NCI-H2081 (cell line): Measurements from ENCODE around the gene MYOZ1.
"Not testable (repeated sequence)": the region's sequence is repeated elsewhere in the genome, so short reads cannot be mapped to it uniquely, and the experiment has no call there.

Source experiments
- DNase-seq, 2 experiments: peaks; one replicate each; lab custom pipeline; 2025; lab: John Stamatoyannopoulos, UW

The MYOZ1 gene, protein sequence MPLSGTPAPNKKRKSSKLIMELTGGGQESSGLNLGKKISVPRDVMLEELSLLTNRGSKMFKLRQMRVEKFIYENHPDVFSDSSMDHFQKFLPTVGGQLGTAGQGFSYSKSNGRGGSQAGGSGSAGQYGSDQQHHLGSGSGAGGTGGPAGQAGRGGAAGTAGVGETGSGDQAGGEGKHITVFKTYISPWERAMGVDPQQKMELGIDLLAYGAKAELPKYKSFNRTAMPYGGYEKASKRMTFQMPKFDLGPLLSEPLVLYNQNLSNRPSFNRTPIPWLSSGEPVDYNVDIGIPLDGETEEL

DNA sequence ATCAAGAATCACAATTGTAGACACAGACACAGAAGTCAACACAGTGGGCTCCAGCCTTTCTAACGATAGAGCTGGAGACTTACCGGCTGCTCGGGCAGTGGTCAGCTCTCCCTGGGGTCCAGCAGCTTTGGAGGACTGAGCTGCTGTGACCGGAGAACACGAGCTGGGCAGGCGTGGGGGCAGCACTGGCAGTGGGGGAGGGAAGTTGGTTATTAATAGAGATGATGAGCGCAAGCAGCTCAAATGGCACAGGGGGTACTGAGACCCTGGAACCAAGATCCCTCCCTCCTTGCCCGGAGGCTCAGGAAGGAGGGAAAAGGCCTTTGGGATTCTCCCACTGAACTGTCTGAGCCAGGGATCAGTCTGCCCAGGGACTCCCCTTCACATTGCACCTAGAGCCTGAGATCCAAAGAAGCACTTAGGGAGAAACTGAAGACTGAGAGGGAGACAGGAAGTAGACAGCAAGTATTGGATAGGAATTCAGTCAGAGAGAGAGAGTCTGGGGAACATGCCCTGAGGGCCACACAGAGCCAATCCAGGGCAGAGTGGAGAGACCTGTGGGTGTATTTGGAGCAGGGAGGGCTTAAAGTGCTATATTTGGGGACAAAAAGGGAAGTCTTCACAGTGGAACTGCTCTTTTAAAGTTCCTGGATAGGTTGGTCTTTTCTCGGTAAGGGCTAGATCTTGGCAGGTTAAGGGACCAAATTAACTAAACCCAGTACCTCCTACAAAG, at the start of gene MYOZ1:
Gene MYOZ1, minus strand, starts transcription at position 147 of the 733 bp plus-strand sequence. CDS start 1,457 bp downstream, outside the sequence.
- DNase-seq, result no peak

DNA sequence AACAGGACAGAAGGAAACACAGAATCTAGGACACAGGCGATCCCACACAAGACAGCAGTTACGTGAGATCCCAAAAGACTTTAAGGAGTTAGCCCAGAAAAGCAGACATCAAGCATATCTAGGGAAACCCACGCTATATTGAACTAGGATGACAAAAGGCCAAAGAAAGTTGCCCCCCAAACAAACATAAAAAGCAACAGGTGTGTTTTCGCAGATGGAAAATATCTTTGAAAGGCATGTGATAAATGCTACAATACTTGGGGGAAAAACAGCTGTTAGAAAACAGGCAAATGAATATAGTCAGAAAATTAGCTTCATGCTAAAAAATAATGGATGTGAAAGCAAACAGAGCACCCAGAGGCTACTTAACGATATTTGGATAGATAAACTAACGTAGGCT, 49.5 kb upstream of the MYOZ1 start:
- not testable (repeated sequence) for DNase-seq

DNA sequence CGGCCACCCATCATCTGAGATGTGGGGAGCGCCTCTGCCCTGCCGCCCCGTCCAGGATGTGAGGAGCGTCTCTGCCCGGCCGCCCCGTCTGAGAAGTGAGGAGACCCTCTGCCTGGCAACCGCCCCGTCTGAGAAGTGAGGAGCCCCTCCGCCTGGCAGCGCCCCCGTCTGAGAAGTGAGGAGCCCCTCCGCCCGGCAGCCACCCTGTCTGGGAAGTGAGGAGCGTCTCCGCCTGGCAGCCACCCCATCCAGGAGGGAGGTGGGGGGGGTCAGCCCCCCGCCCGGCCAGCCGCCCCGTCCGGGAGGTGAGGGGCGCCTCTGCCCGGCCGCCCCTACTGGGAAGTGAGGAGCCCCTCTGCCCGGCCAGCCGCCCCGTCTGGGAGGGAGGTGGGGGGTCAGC, 48.3 kb upstream of the MYOZ1 start:
- not testable (repeated sequence) for DNase-seq

DNA sequence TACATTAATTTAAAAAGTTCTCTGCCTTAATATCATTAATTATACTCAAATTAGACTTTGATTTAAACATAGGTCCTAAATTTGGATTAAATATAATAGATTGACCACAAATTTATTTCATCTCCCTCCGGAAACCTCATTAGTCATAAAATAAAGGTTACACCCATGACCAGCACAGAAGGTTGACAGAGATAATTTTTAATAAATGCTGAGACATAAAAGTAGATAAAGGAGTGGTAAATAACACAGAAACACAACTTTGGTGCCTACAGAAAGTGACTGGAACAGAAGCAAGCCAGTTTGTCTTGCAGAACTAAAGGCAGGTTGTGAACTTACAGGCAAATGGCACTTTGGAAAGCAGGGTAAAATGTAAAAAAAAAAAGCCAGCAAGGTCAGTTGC, 46.4 kb upstream of the MYOZ1 start:
- not testable (repeated sequence) for DNase-seq

DNA sequence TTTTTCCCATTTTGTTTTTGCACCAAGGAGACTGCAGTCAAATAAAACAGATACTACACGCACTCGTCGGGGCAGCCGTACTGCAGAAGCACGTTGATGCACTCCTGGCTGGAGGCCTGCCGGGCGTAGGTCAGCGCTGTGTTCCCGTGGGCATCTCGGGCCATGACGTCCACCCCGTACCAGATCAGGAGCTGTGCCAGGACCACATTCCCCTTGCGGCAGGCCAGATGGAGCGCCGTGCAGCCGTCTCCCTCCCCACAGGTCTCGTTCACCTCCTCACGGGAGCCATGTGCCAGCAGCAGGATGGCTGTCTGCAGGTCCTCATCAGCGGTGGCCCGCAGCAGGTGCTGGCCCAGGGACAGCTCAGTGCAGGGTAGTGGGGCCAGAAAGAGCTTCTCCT, 33.3 kb upstream of the MYOZ1 start:
- DNase-seq, result not testable (repeated sequence)

DNA sequence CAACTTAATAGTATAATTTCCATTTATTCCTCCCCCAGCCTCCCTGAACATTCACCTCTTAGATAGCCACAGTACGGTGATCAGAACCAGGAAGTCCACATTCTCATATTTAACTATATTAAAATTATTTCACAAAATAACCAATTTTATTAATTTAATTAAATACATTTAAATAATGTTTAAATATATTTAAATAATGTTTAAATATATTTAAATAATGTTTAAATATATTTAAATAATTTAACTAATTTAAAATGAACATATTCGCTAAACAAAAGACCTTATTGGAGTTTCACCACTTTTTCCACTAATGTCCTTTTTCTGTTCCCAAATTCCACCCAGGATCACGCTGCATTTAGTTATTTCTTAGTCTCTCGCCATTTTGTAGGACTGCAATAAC, 27.1 kb upstream of the MYOZ1 start:
- DNase-seq, result not testable (repeated sequence)

DNA sequence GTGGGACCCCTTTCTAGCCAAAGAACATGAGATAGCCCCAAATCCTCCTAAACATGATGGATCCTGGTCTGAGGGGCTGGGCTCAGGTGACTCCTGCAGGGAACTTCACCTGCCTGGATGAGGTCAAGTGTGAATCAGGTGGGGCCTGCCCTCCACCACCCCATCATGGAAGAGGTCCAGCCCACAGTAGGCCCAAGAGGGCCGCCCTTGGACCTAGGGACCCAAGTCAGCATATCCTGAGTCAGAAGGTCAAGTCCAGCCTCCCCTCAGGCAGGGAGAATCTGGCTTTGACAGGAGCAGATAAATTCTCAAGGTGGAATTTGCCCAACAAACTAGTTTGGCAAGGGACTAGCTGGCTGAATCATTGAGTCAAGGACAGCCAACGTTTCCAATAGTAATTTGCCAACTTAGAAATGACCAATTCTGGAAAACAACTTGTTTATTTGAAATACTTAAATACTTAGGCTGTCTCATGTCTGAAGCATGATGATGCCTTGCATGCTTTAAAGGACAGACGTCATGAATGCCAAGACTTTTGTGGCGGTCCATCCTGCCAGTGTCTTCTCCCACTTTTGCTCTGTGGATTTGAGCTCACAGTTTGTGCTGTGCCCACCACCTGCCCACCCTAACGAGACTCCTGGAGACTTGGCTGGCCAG, 25.0 kb upstream of the MYOZ1 start:
- not testable (repeated sequence) for DNase-seq

DNA sequence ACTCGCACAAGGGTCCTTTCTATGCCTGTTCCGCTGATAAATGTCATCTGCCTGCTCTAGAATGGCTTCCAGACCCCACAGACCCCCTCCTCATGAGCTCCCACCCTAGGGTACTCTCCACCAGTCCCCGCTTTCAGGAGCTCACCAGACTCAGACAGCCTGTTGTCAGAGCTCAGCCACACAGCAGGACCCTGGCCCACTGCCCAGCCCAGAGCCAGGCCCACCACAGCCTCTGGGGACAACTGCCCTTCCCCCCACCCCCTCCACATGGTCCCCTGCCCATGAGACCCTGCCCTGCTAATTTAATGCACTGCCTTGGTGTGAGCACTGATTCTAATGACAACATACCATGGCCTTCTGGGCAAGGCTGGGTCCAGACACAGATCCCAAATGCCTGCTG, 24.3 kb upstream of the MYOZ1 start:
- DNase-seq, result not testable (repeated sequence)

DNA sequence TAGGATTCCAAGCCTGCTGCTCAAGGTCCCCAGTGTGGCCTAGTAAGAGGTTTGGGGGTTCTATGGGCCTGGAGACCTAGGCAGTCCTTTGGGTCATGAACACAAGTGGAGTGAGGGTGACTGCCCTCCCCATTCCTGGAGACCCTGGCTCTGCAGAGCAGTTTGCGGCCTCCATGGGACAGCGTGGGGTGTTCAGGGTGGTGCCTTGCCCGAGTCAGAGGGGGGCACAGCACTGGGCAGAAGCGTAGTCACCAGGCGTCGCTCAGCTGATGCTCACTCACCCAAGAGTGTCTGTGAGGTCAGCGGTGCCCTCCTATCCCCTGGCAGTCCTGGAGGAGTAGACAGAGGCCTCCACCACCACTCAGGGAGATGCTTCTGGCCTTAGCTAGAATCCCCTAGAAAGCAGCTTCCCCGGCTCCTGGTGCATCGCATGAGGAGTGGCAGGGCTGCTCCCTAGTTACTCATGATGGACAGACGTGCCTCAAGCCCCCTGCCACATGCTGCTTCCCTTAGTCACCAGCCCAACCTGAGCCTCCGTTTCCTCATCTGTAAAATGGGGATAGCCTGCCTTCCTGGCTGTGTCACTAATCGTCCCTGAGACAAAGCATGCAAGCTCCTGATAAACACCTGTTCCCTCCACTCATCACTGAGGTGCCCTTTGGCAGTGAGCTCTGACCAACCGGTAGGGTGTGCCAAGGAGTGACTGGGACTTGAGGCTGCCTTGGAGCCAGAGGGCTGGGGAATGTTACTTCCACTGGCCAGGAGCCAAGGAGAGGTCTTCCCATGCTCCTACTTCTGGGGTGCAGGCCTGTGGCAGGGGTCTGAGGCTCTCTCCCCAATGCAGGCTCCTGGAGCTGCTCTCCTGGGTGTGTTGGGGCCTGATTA, 23.1 kb upstream of the MYOZ1 start:
- not testable (repeated sequence) for DNase-seq

DNA sequence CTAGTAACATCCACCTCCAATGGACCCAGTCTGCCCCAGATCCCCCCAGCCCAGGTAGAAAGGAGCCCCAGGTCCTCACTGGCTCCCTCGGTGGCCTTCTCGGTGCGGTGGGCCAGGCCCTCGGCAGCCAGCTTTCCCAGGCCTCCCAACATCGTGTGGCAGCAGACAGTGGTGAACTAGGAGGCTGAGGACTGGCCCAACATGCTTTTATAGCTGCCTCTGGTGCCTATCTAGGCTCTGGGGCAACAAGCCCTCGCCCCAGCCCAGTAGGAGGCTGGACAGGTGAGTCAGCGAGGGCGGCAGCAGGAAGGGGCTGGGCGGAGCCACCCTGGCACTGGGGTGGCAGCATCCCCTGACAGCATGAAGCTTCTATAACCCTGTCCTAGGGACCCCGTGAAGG, 22.3 kb upstream of the MYOZ1 start:
- not testable (repeated sequence) for DNase-seq

DNA sequence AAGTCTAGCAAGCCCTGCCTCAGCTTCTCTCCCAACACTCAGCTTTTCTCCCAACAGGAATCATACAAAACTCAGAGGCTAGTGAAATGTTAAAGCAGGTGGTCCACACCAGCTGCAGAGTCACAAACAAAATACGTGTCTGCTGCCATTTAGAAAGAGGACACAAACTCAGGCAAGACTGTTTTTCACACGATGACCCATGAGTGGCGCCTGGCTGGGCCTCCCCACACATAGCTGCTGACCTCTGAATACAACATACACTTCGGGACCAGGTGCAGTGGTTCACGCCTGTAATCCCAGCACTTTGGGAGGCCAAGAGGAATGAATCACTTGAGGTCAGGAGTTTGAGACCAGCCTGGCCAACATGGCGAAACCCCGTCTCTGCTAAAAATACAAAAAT, 21.4 kb upstream of the MYOZ1 start:
- not testable (repeated sequence) for DNase-seq

DNA sequence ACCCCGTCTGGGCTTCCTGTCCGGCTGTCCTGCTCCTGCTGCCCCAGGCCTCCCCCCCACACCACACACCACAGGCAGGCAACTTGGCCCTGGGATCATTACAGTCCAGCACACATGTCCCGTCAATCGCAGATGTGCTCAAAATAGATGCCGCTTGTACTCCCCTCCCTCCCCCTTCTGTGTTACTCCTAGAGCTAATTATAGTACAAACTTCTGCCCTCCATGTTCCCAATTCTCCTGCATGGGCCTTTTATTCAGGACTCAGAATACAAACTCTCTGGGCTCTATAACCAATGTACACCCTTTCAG, 14.7 kb upstream of the MYOZ1 start, which contains the start of gene SYNPO2L:
Gene SYNPO2L, minus strand, starts transcription at position 40 of the 309 bp plus-strand sequence. CDS start 107 bp downstream, outside the sequence.
- no peak for DNase-seq

DNA sequence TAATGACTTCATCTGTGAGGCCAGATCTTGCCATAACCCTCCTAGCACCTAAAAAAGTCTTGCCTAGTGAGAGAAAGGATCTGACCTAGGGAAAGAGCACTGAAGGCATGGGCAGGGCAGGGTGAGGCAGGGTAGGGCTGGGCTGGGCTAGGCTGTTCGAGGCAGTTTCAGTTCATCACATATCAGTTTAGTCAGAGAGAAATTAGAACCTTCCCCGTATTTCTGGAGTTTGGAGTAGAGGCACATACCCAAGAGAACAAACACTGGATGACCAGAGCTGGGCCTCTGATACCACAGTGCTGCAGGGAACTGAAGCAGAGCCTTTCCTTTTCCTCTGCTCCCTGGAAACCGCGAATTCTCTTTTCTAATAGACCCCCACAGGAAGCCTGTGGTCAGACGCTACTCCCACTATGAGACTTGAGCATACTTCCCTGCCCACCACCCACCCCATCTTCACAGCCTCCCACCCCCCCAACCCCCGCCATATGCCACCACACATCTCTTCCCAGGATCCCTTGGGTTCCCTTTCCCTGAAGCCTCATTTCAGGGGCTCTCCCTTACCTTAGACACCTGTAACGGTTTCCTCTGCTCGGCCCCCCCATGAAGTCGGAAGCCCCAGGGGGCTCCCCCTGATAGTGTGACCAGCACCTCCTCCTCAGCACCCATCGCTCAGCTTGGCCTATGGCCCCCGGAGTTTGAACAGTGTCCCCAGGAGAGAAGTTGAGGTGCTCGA, 14.1 kb upstream of the MYOZ1 start:
- DNase-seq, result no peak

DNA sequence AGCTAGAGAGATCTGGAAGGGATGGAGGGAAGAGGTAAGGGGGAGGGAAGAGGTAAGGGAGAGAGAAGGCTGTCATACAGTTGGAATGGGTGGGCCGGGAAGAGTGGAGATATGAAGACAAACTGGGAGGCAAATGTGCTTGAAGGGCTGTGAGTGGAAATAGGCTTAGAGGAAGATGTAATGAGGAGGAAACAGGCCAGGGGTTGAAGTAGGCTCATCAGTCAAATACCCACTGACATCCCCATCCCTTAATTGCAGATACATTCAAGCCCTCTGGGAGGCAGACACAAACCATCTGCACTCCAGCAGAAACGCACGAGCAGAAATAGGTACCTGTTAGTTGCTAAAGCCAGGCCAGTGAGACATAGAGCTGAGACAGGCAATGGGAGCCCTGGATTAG, 12.4 kb upstream of the MYOZ1 start:
- no peak for DNase-seq

DNA sequence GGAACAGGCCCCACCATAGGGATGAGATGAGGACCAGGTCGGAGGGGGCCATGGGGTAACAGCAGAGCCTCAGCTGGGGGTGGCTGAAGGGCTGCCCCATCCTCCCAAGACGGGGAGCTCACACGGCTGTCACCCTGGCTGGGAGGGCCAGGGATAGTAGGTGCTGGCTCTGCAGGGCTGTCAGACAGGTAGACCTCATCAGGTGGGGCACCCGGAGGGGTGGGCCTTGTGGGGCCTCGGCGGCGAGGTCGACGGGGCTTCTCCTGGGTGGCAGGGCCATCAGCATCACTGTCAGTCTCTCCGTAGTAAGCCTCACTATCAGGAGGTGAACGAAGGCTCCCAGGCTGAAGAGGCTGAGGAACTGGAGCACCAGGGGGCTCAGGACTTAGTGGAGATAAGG, 11.9 kb upstream of the MYOZ1 start:
- no peak for DNase-seq

DNA sequence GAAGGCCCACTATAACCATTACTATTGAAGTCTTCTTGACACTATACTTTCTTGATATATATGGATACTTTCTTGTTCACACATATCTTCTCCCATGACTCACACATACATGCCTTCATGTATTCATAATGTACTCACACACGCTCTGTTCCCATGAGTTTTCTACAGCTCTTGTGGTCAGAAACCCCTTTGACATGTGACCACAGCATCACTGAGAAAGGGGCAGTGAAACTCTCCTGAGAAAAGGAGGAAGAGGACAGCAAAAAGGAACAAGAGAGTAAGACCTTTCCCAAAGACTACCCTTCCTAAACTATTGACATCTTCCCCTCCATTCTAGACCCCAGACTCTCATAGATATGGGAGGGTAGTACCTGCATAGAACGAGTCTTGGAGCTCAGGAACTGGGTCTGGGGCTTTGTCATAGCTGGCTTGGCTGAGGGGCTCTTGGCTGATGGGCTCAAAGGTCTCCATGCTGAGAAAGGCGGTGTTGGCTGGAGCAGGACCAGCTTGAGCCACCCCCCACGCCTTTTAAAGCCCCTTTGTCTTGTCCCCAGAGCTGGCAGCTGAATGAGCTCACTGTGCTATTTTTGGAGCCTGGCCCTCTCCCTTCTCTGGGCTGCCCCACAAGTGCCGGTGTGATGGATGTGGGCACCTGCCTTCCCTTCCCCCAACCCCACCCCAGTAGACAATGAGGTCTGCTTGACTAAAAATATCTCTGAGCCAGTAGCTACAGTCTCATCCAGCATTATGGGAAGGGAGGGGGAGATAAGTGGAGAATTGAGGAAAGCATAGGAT, 9.5 kb upstream of the MYOZ1 start:
- no peak for DNase-seq

DNA sequence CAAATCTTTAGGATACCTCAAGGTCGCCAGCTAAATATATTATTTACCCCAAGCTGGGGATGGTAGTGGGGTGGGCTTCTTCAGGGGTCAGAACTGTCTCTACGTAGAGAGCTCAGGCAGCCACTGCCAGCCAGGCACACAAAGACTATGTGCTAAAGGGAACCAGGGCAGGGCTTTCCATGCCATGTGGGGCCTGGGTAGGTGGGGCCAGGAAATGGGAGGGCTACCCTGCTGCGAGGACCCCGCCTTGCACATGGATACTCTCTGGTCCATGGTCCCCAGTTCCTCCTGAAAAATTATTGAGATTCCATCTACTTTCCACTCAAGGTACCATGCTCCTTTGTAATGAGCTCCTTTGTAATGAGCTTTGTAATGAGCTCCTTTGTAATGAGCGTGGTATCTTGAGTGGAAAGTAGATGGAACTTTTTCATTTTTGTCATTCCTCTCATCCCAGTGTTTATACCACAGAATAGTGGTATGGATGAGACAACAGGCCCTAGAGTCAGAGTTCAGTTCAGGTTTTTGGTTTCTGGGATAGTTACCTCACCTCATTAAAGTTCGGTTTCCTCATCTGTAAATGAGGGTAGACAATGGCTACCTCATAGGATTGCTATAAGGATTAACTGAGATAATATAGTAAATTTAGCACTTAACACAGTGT, 8.7 kb upstream of the MYOZ1 start:
- DNase-seq, result no peak

DNA sequence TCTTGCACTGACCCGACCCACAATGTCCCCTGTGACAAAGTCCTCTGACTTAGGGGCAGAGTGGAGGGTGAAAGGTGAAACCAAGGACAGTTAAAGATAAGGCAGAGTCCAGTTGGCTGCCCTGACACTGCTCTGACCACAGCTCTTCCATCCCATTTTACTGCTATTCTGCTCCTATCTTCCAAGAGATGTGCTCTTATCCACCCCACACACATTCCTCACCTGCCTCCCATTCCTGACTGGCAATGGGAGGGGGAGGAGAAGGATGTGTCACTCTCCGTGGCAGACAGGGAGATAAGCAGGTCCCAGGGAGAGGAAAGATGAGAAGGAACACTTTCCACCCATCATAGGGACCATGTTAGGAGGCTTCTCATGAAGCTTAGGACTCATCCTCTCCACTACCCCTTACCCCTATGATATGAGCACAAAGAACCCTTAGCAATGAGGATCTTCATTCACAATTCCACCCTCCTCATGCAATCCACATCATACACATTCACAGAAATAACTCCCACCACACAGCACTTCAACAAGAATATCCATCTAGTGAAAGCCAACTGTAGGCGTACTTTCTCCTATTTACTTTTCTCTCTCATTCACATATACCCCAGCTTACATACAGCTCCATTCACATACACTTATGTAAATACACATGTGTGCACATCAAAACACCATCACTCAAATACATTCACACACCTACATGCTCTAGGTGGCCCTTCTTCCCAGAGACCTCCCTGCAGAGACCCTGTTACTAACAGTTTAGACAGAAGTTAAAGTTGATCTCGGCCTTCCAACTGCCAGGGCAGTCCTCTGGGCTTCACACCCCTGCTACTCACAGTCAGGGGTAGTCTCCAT, 7.9 kb upstream of the MYOZ1 start:
- no peak for DNase-seq
